A673 (cell line): Measurements from ENCODE around the gene ZNF2.

Source experiments
- EZH2 ChIP-seq: fragments of 200-600 bp; sonication (generic); IDR thresholded peaks from 2 replicates; pipeline ENCODE4 v1.6.1; 2017; ENCODE audit warnings: borderline replicate concordance, low read depth, mild to moderate bottlenecking, mixed read lengths, antibody characterized with exemption, low read length; ENCODE audit not compliant: poor library complexity, severe bottlenecking
- TF ChIP-seq, protein P1 (sequence below): fragments of 300-800, 200-600 bp; sonication (generic); conservative IDR thresholded peaks from 2 replicates; pipeline ENCODE4 v1.5.1; 2017; ENCODE audit warnings: low read depth, mild to moderate bottlenecking, antibody characterized with exemption, low read length, moderate library complexity, mixed read lengths

DNA sequence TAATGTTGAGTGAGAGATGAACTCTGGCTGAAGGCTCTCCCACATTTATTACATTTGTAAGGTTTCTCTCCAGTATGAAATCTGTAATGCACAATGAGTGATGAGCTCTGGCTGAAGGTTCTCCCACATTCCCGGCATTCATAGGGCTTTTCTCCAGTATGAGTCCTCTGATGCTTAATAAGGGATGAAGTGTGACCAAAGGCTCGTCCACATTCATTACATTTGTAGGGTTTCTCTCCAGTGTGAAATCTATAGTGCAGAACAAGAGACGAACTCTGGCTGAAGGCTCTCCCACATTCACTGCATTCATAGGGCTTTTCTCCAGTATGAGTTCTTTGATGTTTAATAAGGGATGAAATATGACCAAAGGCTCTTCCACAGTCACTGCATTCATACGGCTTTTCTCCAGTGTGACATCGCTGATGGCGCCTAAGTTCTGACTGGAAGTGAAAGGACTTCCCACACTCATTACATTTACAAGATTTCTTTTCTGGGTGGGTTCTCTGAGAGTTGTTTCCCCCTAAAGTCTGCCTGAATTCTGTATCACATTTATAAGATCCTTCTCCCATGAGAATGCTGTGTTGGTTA, 16.1 kb upstream of the ZNF2 start:
- TF ChIP-seq, protein P1, sequence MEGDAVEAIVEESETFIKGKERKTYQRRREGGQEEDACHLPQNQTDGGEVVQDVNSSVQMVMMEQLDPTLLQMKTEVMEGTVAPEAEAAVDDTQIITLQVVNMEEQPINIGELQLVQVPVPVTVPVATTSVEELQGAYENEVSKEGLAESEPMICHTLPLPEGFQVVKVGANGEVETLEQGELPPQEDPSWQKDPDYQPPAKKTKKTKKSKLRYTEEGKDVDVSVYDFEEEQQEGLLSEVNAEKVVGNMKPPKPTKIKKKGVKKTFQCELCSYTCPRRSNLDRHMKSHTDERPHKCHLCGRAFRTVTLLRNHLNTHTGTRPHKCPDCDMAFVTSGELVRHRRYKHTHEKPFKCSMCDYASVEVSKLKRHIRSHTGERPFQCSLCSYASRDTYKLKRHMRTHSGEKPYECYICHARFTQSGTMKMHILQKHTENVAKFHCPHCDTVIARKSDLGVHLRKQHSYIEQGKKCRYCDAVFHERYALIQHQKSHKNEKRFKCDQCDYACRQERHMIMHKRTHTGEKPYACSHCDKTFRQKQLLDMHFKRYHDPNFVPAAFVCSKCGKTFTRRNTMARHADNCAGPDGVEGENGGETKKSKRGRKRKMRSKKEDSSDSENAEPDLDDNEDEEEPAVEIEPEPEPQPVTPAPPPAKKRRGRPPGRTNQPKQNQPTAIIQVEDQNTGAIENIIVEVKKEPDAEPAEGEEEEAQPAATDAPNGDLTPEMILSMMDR = no peak
- TF ChIP-seq EZH2 = no peak
